ENCODE results near the gene DLGAP4.

DLGAP4 gene

DNA sequence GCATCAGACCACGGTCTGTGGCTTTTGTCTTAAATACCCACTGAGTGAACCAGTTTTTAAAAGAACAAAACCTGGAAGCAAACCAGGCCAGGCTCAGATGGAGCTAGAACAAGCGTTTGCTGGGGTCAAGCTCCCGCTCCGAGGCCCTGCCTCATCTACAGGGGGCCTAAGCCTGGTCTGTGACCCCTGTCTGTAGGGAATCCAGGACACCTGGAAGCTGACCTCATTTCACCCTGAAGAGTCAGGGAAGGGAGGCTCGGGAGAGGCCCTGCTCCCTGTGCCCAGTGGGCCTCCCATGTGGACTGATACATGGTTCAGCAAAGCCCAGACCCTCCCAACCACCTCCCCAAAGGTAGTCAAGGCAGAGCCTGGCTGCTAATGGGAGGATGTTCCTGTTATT, 26.8 kb upstream of the DLGAP4 start:
- DNase-seq (ENCODE audit: low spot score) = no peak
- TF ChIP-seq, protein P1, sequence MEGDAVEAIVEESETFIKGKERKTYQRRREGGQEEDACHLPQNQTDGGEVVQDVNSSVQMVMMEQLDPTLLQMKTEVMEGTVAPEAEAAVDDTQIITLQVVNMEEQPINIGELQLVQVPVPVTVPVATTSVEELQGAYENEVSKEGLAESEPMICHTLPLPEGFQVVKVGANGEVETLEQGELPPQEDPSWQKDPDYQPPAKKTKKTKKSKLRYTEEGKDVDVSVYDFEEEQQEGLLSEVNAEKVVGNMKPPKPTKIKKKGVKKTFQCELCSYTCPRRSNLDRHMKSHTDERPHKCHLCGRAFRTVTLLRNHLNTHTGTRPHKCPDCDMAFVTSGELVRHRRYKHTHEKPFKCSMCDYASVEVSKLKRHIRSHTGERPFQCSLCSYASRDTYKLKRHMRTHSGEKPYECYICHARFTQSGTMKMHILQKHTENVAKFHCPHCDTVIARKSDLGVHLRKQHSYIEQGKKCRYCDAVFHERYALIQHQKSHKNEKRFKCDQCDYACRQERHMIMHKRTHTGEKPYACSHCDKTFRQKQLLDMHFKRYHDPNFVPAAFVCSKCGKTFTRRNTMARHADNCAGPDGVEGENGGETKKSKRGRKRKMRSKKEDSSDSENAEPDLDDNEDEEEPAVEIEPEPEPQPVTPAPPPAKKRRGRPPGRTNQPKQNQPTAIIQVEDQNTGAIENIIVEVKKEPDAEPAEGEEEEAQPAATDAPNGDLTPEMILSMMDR (IDR thresholded peaks at IDR 0.05; ENCODE audit: extremely low read depth, missing control alignments) = no peak

DNA sequence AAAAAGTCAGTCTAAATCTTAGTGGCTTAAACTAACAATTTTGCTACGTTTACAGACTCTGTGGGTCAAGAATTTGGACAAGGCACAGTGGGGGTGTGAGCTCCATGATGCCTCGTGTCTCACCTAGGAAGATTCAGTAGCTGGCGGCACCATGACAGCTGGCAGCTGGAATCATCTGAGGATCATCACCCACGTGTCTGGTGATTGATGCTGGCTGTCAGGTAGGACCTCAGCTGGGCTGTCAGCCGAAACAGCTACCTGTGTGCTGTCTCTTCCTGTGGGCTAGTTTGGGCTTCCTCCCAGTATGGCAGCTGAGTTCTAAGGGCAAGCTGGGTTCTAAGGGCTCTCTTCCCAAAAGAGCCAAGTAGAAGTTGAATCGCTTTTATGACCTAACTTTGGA, 26.4 kb upstream of the DLGAP4 start:
- DNase-seq (ENCODE audit: low spot score) = no peak
- TF ChIP-seq, protein P1 (IDR thresholded peaks at IDR 0.05; ENCODE audit: extremely low read depth, missing control alignments) = no peak

DNA sequence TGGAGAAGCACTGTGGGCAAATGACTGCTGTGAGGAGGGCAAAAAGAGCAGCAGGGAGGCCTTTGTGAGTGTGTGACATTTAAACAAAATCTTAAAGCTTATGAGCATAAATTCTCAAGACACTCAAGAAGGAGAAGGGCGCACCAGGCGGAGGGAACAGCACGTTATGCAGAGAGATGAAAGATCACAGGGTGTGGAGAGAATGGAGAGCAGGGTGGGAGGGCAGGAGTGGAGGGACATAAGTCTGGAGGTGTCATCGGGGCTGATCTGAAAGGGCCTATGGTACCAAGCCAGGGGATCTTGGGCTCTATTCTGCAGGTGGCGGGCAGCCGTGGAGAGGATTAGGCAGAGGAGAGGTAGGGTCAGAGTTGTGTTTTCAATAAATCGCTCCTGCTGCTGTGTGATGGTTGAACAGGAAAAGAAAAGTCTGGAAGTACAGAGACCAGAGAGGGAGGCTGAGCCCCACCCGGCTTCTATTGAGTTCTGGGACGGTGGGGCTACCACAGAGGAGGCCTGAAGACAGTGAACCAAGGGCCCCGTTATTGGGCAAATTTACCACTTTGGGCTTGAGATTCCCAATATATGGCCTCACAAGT, 24.3 kb upstream of the DLGAP4 start:
- no peak for DNase-seq (ENCODE audit: low spot score)
- TF ChIP-seq, protein P1 (IDR thresholded peaks at IDR 0.05; ENCODE audit: extremely low read depth, missing control alignments) = no peak

DNA sequence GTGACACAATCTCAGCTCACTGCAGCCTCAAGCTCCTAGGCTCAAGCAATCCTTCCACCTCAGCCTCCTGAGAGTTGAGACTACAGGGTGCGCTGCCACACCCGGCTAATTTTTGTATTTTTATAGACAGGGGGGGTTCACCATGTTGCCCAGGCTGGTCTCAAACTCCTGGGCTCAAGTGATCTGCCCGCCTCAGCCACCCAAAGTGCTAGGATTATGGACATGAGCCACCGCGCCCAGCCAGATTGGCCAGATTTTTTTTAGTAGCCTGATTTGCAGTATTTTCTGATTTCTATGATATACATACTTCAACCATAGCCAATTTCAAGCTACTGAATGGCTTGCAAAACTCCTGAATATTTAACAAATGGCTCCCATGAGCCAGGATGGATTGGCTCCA, 21.4 kb upstream of the DLGAP4 start:
- no peak for DNase-seq (ENCODE audit: low spot score)
- TF ChIP-seq, protein P1 (IDR thresholded peaks at IDR 0.05; ENCODE audit: extremely low read depth, missing control alignments) = no peak

DNA sequence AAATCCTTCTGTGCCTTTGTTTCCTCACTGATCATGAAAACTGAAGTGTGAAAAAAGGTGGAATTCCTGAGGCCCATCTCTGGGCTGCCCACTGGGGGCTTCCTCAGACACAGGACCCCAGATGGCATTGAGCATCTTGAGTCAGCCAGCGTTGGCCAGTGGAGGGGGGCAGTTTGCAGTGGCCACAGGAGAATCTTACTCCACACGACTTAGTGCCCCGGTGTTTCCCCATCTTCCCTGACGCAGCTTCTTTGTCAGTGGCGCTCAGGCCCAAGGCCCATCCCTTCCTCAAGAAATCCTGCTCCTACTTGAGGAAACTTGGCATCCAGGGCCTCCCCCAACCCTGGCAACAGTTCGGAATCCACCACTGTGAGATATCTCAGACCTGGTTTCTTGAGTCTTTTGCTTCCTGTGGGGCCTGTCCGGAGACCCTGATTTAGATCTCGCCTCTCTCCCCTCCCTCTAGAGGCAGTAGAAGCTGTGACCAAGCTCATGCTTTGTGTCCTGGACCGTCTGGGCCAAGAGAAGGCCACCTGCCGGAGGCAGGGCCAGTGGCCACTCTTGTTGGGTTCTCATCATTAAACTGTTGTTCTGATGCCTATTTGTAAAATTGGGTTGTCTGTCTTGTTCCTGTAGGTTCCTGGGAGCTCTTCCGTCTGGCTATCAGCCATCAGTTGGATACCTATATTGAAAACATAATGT, 20.2 kb upstream of the DLGAP4 start:
- DNase-seq (ENCODE audit: low spot score) = no peak
- TF ChIP-seq, protein P1 (IDR thresholded peaks at IDR 0.05; ENCODE audit: extremely low read depth, missing control alignments) = no peak

DNA sequence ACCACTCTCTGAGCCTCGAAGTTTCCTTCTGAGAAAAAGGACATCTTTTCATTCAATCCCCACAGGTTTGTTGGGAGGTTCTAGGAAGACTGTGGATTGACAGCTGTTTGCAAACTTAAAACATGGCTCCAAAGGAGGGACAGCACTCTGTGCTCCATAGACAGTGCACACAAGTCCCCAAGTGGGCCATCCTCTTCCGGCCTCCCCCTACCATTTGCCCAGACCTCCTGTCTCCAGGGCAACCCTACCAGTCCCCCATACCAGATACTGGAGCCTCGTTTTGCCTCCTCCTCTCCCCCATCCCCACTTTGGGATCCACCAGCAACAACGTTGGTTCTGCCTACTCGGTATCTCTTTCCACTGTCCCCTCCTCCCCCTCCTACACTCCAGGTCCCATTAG, 8.5 kb upstream of the DLGAP4 start:
- DNase-seq (ENCODE audit: low spot score) = no peak
- TF ChIP-seq, protein P1 (IDR thresholded peaks at IDR 0.05; ENCODE audit: extremely low read depth, missing control alignments) = no peak

DNA sequence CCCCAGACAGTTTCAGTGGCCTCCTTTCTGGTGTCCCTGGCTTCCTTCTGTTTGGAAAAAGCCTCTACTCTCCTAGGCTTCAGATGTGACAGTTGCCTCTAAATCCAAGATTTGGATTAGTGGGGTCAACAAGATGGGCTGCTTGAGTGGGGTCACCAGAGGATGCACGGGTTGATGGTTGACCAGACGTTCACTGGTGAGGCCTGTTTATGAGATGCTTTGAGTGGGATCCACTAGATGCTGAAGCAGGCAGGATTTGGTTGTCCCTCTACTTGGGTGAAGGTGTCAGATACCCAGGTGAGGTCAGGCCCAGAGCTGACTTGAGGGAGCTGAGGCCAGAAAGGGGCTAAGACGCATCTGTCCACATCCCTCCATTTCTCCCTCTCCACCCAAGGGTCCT, 8.1 kb upstream of the DLGAP4 start:
- no peak for DNase-seq (ENCODE audit: low spot score)
- TF ChIP-seq, protein P1 (IDR thresholded peaks at IDR 0.05; ENCODE audit: extremely low read depth, missing control alignments) = no peak
